ENCODE results near the gene CCDC88A. TPM values are rescaled to one million over a fixed set of nuclear protein-coding genes. Genes with fewer than 3 reads are reported as not detected.

The CCDC88A gene
- total RNA-seq, 1 donor from 2014 or later: 119 TPM

DNA sequence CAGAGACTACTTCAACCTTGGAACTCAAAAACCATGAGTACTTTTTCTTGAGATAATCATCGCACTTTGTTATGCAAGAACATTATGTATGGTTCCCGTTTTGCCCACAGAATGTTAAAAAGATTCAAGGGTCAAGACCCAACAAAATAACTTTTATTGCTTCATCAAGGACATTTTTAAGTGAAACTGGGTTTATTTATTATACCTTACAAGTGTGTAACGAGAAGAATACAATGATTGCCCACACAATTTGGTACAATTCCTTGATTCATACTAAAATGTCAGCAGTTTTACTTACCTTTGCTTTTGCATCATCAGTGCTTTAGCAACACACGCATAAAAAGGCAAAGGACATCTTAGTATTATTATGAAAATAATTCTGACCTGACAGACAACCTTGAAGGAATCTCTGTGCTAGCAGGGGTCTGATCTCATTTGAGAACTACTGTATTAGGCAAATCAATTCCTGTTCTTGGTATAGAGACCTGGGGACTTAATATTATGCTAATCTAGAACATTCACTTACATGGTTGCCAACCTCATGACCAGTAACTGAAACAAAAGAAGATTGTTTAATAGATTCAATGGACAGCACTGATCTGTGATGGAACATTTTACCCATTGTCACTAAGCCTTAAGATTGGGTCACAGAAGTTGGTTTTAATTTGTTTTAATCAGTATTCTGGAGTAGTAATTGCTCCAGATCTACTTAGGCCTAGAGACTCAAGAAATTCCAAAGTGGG, 16.2 kb downstream of the CCDC88A start:
- ATAC-seq: no peak
- Histone ChIP-seq H3K9me3 (no peaks in the 10 kb centered on the region), H3K4me3 (no peak overlapping the region), H3K36me3 (peaks cover 7% of the 10 kb centered on the region), H3K27me3 (ENCODE audit: low read depth) (no peaks in the 10 kb centered on the region), H3K4me1 (no peaks in the 10 kb centered on the region), H3K27ac (no peak overlapping the region)
- TF ChIP-seq, protein P1, sequence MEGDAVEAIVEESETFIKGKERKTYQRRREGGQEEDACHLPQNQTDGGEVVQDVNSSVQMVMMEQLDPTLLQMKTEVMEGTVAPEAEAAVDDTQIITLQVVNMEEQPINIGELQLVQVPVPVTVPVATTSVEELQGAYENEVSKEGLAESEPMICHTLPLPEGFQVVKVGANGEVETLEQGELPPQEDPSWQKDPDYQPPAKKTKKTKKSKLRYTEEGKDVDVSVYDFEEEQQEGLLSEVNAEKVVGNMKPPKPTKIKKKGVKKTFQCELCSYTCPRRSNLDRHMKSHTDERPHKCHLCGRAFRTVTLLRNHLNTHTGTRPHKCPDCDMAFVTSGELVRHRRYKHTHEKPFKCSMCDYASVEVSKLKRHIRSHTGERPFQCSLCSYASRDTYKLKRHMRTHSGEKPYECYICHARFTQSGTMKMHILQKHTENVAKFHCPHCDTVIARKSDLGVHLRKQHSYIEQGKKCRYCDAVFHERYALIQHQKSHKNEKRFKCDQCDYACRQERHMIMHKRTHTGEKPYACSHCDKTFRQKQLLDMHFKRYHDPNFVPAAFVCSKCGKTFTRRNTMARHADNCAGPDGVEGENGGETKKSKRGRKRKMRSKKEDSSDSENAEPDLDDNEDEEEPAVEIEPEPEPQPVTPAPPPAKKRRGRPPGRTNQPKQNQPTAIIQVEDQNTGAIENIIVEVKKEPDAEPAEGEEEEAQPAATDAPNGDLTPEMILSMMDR (IDR thresholded peaks at IDR 0.05): no peak
- intact Hi-C loops (cut with DNase I): no loop called here
- no peak for DNase-seq

DNA sequence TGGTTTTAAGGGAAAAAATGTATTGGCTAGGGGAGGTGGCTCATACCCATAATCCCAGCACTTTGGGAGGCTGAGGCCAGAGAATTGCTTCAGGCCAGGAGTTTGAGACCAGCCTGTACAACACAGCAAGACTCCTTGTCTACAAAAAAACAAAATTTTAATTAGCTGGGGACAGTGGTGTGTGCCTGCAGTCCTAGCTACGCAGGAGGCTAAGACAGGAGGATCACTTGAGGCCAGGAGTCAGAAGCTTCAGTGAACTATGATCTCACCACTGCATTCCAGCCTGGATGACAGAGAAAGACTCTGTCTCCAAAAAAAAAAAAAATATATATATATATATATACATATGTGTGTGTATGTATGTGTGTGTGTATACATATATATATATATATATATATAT, 18.5 kb downstream of the CCDC88A start:
- intact Hi-C loops (cut with DNase I): no loop called here
- TF ChIP-seq, protein P1 (IDR thresholded peaks at IDR 0.05): no peak
- no peak for DNase-seq

DNA sequence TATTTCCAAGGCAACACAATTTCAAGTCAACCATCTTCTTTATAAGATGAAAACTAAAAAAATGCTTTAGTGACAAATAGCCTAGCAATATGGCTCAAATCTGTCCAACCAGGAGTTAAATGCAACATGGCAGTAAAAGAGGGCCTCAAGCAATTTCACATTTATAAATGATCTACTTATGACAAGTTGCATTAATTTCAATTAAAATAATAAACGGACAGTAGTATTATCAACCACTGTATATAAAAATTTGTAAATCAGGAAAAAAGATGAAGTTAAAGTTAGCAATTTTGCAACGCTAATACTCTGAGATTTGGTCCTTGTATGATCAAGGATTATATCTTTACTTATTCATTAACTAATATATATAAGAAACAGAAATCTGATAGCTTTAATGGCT, 19.3 kb downstream of the CCDC88A start:
- H3K36me3 ChIP-seq: peaks cover 2% of the 10 kb centered on the region
- no peaks in the 10 kb centered on the region for H3K4me1 ChIP-seq
- TF ChIP-seq, protein P1 (IDR thresholded peaks at IDR 0.05): no peak
- DNase-seq: no peak
- intact Hi-C loops (cut with DNase I): no loop called here
- no peaks in the 10 kb centered on the region for H3K9me3 ChIP-seq
- H3K4me3 ChIP-seq: no peak overlapping the region
- no peak overlapping the region for H3K27ac ChIP-seq
- no peak for ATAC-seq
- H3K27me3 ChIP-seq (ENCODE audit: low read depth): no peaks in the 10 kb centered on the region

More for the DNA sequence above, 18.5 kb downstream of the CCDC88A start:
- Histone ChIP-seq H3K9me3 (no peaks in the 10 kb centered on the region), H3K4me1 (no peaks in the 10 kb centered on the region), H3K27me3 (ENCODE audit: low read depth) (no peaks in the 10 kb centered on the region), H3K27ac (no peak overlapping the region), H3K4me3 (no peak overlapping the region), H3K36me3 (peaks cover 7% of the 10 kb centered on the region)
- ATAC-seq: no peak

DNA sequence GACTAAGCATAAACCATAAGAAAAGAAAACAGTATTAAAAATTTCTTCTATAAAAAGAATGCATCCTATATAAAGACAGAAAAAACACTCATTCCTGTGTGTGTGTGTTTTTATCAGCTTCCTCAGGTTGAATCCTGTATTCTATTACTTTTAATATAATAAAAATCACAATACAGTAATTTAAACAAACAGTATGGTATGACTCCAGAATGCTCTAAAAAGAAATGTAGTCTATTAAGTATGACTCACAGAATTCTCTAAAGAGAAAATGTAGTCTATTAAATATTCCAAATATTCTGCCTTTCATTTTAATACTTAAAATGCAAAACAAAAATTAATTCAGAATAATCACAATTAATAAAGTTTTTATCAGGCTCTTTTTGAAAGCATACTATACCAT, 19.8 kb downstream of the CCDC88A start:
- Histone ChIP-seq H3K4me3 (no peak overlapping the region), H3K9me3 (no peaks in the 10 kb centered on the region), H3K27ac (no peak overlapping the region), H3K27me3 (ENCODE audit: low read depth) (no peaks in the 10 kb centered on the region), H3K4me1 (no peaks in the 10 kb centered on the region), H3K36me3 (no peaks in the 10 kb centered on the region)
- TF ChIP-seq, protein P1 (IDR thresholded peaks at IDR 0.05): no peak
- ATAC-seq (no peak), DNase-seq (no peak)
- intact Hi-C loops (cut with DNase I): no loop called here

DNA sequence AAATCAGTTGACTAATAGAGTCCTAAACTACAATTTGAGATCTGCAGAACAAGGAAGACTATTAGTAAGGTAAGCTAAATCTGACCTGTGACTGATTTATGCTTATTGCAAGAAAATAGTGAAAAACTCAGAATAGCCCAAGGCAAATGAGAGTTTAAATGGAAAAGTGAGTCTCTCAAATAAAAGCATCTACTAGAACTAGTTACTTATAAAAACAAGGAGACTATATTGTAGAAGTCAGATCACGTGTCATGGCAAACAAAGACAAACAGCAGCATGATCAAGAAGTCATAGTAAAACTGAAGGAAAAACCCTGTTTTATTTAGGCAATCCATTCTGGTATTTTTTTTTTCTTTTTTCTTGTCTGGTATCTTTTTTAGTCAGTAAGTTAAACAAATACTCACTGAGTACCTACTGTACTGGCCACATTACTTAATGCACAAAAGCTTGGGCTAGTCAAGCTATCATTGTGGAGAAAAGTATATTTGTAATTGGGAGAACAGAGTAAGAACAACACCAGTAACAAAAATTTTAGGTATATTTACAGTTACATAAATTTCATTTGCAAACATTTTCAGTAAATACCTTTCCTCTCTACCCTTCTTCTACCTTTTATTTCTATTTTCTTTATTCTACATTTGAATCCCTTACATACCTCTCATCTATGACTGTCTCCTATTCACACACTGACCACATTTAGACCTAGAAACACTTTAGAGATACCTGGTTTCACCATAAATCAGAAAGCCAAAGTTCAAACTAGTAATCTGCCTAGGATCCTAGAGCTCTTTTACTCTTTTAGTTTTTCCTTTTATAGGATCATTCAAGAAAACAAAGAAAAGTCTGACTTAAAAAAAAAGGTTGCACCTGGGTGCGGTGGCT, 23.7 kb downstream of the CCDC88A start:
- H3K4me3 ChIP-seq: no peak overlapping the region
- peaks cover 9% of the 10 kb centered on the region for H3K9me3 ChIP-seq
- TF ChIP-seq, protein P1 (IDR thresholded peaks at IDR 0.05): no peak
- no peaks in the 10 kb centered on the region for H3K27me3 ChIP-seq (ENCODE audit: low read depth)
- H3K36me3 ChIP-seq: no peaks in the 10 kb centered on the region
- ATAC-seq: no peak
- no peak overlapping the region for H3K27ac ChIP-seq
- DNase-seq: no peak
- no peaks in the 10 kb centered on the region for H3K4me1 ChIP-seq
- intact Hi-C loops (cut with DNase I): no loop called here
